VCaP (cell line): ENCODE measurements around the gene AK4.

Experiments used
- H3K27ac ChIP-seq: fragments of 450-650 bp; 2 replicates; pipeline ENCODE4 v1.5.1; 2017
- CTCF ChIP-seq: fragments of 450-650 bp; conservative IDR thresholded peaks from 2 replicates; pipeline ENCODE4 v1.5.1; 2017; ENCODE audit warnings: mild to moderate bottlenecking, moderate library complexity

The AK4 gene

GRCh38 chr1:65147424-65148177 is 402 bp upstream of the AK4 start:
- no peak for TF ChIP-seq CTCF
- H3K27ac ChIP-seq: peak overlapping the region; percentile 85

- H3K27ac ChIP-seq: peak overlapping the region; percentile 85
- TF ChIP-seq CTCF: 0 out of 2 replicates have a peak, but pooled peaks have one; percentile 11
Observed at GRCh38 chr1:65148548-65149350, 746 bp downstream of the AK4 start.

DNA sequence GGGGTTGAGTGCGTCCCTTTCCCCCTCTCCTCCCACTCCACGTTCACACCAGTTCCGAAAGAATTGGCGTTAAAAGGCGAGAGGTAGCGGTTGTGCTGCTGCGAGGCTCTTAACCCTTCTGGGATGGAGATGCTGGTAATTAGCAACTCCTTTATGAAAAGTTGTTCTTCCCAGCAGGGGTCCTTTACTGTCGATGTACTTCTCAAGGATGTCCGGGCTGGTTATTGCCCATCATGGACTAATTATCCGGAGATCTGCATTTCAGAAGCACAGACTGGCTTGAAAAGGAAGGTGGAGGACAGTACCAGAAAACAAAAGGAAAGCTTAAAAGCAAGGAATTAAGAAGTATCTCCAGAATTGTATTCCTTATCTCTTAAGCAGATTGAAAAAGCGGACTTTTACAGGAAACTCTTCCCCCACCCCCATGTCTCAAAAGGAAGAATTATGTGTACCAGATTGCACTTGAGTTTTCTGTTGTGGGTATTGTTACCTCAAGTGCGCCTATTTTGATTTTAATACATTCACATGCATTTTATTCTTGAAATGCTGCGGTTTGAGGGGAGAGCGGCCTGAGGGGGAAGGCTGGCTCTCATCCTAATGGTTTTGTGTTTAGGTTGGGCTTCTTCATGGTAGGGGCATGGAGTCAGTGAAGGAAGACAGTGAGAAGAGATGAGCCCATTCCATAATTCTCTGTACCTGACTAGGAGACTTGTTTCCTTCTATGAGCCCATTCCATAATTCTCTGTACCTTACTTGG is 1.5 kb downstream of the AK4 start:
- peak overlapping the region; percentile 85 for H3K27ac ChIP-seq
- no peak for TF ChIP-seq CTCF

- H3K27ac ChIP-seq: peak overlapping the region; percentile 85
Observed at GRCh38 chr1:65150108-65150463, 2.1 kb downstream of the AK4 start.

GRCh38 chr1:65150583-65151263 is 2.7 kb downstream of the AK4 start:
- no peak for TF ChIP-seq CTCF
- peak overlapping the region; percentile 85 for H3K27ac ChIP-seq

More at GRCh38 chr1:65150108-65150463, 2.1 kb downstream of the AK4 start:
- no peak for TF ChIP-seq CTCF

GRCh38 chr1:65151641-65152040 is 3.6 kb downstream of the AK4 start:
- H3K27ac ChIP-seq: peak overlapping the region; percentile 85
- no peak for TF ChIP-seq CTCF
